GM04504 (cell line): ENCODE measurements around the gene YPEL1.
"Not testable (repeated sequence)": the region's sequence is repeated elsewhere in the genome, so short reads cannot be mapped to it uniquely, and the experiment has no call there.

Experiments
- DNase-seq: peaks from one replicate; pipeline ENCODE4 v3.0.0-alpha.2; 2012; ENCODE audit warnings: low read depth

YPEL1 gene

DNA sequence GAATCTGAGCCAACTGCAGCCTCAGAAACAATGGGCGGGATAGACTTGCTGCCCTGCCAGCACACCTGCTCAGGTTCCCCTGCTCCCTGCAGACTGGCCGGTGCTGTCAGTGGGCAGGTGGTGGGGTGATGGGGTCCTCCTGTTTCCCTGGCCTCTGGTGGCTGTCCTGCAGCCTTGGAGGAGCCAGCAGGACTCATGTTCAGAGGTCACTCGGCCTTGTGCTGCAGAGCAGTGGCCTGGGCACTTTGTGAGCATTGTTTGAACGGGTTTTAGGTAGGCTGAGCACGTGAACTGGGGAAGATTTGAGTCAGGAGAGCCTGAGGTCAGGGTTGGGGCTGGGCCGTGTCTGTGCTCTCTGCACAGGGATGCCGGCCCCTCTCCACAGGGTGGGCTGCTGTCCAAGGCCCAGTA lies 52.2 kb downstream of the YPEL1 start:
- no peak for DNase-seq

DNA sequence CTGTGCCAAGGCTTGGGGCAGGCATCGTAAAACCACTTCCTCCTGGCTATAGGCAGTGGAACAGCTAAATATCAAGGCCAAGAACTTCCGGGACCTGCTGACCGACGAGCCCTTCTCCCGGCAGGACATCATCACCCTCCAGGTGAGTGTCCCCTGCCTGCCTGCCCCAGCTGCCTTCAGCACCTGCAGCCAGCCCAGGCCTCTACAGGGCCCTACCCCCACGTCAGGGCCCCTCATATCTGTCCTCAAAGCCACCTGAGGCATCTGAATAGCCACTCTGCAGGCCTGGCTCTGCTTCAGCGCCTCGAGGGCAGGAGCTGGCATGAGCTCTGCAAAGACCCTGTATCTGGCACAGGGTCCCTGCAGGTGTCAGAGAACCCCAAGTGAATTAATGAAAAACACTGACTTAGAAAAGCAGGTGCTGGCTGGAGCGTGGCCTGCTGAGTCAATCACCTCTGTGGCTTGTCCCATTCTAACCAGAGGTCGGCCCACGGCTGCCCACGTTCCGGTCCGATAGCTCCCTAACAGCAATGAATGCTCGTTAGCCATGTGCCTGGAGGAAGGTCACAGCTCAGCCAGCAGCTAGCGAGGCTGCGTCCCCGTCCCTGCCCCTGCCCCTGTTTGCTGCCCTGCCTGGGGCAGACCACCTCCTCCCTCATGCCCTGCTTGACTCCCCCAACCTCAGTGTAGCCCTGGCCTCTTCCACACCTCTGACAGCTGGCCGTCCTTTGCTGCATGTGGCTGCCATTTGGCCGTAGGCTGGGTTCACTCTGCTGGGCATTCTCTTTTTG lies 53.0 kb downstream of the YPEL1 start:
- DNase-seq: no peak

DNA sequence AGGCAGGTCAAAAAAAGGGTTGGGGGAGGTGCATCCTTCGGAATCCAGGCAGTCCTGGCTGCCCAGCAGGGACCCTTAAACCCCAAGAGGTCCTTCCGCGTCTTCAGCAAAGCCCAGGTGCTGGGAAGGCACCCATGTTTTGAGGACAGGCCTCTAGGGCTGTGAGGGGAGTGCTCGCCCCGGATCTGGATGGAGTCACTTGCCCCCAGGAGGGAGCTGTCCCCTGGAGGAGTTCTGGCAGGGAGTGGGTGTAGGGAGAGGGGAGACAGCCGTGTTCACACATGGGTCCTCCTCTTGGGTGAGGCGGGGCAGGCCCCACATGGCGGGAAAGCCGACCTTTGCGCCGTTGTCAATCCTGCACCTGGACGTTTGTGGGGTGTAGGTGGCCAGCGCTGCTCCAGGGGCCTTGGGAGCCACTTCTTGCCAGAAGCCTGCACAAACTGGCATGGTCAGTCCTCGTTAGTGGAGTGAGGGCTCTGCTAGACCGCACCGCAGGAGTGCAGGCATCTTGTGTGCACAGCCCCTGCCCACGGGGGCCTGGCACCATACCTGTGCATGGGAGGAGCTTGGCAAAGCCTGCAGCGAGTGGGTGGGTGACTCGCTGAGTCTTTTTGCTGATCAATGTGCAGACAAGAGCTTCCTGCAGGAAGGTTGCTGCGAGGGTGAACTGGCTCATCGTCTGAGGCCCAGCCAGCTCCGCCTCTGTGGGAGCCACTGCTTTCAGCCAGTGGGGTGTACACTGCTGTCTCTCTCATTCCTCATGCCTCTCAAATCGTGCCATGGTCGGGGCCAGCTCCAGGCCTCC lies 53.8 kb downstream of the YPEL1 start:
- DNase-seq: no peak

DNA sequence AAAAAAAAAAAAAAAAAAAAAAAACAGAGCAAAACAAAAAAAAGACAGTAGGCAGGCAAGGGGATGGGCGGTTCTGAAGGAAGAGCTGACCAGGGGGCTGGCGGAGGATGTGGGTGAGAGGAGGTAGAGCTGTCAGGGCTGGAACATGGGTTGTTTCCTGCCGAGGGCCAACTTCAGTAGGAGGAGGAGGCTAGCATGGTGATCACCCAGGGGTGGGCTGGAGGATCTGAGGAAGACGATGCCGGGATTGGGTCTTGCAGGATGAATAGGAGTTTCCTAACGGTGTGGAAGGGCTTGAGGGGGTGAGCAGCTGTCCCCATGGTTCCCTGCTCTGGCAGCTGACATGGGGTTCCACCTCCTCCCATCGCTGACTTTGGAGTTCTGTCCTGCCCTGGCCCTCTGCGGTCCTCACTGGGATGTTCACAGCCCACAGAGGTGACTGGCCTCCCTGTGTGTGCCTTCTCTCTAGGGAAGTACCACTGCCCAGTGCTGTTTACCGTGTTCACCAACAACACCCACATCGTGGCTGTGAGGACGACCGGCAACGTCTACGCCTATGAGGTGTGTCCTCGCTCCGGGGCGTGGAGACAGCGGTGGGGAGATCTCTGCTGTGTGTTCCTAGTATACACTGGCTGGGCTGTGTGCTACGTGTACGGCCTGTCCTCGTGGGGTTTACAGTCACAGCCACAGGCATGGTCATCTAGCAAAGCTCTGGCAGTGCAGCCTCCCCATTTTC lies 54.6 kb downstream of the YPEL1 start:
- no peak for DNase-seq

DNA sequence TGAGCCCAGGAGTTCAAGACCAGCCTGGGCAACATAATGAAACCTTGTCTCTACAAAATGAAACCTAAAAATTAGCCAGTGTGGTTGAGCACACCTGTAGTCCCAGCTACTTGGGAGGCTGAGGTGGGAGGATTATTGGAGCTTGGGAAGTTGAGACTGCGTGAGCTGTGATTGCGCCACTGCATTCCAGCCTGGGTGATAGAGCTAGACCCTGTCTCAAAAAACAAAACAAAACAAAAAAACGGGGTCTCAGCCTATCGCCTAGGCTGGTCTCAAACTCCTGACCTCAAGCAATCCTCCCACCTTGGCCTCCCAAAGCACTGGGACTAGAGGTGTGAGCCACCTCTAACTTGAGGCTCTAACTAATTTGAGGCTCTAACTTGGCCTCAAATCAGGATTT lies 56.2 kb downstream of the YPEL1 start:
- DNase-seq: no peak

DNA sequence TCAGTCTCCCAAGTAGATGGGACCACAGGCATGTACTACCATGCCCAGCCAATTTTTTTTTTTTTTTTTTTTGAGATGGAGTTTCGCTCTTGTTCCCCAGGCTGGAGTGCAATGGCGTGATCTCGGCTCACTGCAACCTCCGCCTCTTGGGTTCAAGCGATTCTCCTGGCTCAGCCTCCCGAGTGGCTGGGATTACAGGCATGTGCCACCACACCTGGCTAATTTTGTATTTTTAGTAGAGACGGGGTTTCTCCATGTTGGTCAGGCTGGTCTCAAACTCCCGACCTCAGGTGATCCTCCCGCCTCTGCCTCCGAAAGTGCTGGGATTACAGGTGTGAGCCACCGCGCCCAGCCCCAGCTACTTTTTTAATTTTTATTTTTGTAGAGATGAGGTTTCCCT lies 56.8 kb downstream of the YPEL1 start:
- not testable (repeated sequence) for DNase-seq

DNA sequence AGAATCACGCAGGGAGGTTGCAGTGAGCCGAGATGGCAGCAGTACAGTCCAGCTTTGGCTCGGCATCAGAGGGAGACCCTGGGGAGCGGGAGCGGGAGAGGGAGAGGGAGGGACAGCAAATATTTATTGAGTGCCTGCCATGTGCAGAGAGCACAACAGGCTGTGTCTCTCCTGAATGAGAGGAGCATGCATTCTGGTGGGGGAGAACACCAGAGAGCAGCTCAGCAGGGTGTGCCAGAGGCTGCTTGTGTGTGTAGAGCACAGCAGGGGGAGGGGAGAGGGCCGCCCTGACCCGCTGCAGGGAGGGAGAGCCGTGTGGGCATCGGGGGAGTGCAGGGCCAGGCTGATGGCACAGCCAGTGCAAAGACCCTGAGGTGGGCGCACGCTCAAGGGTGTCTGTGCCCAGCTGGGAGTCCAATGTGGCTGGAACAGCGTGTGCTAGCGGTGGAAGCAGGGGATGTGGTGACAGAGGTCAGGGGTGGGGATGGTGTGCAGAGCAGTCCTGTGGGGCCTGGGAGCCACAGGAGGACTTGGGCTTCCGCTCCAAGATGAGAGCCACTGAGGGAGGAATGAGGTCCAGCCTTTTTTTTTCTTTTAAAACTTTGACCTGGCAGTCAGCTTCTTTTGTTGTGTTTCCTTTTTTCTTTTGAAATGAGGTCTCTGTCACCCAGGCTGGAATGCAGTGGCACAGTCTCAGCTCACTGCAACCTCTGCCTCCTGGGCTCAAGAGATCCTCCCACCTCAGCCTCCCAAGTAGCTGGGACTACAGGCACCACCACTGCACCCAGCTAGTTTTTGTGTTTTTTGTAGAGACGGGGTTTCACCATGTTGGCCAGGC lies 57.8 kb downstream of the YPEL1 start:
- no peak for DNase-seq

DNA sequence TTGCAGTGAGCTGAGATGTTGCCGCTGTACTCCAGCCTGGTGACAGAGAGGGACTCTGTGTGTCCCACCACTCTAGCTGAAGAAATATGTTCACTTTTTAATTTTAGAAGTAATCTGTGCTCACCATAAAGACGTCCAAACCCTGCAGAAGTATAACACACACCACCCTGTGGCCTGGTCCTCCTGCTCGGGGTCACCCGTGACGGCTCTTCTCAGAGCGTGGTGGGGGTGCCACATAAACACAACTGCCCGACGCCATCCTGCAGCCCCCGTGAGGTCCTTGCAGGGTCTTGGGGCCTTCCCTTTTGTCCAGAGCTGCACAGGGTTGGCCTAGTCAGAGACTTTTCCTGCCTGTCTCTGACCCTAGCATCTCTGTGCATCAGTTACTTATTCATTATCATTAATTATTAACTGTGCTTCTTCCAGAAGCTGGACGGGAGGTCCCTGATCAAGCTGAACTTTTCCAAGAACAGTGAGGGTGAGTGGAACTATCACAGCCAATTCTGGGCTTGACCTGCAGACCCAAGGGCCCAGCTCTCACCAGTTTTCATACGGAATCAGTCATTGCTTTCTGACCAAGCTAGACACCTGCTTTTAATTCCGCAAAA lies 60.9 kb downstream of the YPEL1 start:
- no peak for DNase-seq

DNA sequence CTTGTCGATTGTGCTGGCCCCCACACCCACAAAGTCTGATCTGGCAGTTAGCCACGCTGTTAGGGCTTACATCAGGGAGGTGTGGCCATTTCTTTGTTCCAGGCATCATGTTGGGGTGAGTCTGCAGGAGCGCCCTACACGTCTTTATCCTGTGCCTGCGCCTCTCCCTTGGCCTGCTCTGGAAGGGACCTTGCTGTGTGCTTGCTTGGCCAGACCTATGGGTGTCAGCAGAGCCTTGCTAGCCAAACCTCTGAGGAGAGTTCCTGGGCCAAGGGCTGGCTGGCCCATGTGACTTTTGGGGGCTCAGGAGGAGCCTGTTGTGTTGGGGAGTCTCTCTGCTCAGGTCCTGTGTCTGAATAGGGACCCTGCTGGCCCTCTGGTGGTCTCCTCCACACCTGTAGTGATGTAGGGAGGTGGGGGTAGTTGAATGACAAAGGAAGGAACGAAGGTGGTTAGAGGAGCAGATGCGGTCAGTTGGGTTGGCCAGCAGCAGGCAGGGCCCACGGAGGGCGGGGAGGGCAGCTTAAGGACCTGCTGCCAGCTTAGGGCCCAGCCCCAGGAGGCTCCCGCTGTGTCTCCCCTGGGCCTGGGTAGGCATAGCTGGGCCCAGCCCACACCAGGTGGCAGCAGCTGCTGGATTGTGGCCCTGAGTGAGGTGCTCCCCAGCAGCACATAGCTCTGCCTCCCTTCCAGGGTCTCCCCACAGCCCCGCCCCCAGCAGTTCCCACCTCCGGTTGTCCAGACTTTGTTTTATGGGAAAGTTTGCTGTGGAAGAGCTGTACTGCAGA lies 61.9 kb downstream of the YPEL1 start:
- DNase-seq: no peak

DNA sequence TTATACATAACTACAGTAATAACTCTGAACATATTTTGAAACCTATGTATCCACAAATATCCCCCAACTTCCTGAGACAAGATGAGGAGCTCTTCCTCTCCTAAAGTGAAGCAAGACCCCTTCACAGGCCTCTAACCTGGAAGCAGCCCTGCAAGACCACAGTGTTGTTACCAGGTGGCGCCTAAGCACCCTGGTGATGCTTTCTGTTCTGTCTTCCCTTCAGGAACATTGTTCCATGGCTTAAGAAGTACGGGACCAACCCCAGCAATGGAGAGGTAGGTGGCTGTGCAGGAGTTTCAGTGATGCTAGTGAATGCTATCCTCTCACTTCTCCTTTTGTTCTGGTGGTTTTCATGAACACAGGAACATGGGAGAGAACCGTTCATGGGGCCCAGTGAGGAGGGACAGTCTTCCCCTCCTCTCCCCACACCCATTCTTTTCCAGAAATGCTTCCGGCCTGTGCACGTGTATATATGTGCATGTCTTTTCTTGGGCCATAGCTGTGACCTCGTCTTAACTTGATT lies 63.4 kb downstream of the YPEL1 start:
- no peak for DNase-seq

DNA sequence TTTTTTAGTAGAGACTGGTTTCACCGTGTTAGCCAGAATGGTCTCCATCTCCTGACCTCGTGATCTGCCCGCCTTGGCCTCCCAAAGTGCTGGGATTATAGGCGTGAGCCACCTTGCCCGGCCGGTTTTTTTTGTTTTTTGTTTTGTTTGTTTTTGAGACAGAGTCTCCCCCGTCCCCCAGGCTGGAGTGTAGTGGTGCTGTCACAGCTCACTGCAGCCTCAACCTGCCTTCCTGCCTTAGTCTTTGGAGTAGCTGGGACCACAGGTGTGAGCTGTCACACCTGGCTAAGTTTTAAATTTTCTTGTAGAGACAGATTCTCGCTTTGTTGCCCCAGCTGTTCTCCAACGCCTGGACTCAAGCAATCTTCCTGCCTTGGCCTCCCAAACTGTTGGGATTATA lies 66.6 kb downstream of the YPEL1 start:
- DNase-seq: no peak

DNA sequence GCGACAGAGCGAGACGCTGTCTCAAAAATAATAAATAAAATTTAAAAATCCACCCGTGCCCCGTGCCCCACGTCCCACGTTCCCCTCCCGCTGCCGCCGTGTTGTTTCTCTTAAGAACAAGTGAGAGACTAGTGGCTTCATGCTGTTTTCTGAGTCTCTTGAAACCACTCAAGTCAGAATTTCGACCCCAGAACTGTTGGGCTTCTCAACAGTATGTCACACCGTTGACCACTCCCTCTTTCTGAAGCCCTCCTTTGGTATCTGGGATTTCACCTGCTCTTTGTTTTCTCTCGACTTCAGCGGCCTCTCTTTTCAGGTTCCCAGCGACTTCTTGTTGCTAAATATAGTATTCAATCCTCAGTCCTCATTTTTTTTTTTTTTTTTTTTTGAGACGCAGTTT lies 68.8 kb downstream of the YPEL1 start:
- DNase-seq: no peak

DNA sequence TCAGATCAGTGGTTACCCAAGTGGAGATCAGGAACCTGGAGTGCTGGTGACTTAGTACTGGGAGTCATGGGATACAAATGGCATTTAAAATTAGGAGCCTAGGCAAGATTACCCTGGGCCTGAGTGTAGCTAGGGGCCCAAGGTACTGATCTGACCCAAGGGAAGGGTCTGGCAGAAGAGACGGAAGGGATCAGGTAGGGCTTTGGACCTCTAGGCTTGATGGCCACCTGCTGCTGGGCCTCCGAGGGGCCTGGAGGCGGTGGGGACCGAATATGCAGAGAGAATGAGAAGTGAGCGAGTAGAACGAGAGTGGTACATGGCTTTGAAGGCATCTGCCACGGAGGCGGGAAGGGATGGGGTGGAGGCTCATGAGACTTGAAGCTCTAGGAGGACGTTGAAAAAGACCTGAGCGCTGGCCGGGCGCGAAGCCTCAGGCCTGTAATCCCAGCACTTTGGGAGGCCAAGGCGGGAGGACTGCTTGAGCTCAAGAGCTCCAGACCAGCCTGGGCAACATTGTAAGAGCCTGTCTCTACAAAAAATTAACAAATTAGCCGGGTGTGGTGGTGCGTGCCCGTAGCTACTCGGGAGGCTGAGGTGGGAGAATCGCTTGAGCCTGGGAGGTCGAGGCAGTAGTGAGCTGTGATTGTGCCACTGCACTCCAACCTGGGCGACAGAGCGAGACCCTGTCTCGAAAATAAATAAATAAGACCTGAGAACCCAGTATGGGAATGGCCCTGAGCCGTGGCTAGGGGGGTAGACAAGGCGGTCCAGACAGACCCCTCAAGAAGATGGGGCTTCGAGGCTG lies 70.3 kb downstream of the YPEL1 start:
- DNase-seq: no peak

DNA sequence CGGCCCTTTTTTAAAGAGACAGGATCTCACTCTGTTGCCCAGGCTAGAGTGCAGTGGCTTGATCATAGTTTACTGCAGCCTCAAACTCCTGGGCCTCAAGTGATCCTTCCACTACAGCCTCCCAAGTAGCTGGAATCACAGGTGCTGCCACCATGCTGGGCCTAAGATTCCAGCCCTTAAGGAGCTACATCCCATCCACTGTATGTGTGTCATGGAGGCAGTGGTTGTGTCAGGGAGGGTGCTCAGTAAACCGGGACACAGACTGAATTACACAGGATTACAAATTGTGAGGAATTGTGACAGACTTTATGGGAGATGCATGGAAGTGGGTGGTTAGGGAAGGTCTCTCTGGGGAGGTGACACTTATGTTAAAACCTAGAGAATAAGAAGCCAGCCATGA lies 71.9 kb downstream of the YPEL1 start:
- no peak for DNase-seq

DNA sequence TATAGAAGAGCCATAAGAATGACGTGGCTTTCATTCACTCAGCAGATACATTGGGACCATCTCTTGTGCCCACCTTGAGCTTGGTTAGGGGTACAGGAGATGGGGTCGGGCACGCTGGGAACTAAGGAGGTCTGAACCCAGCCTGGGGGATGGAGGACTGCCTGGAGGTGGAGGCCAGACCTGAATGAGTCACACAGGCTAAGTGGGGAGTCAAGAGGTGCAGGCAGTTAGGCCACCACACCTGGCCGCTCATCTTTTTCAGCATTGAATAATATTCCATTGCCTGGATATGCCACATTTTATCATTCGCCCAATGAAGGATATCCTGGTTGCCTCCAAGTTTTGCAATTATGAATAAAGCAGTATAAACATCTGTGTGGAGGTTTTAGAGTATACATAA lies 73.6 kb downstream of the YPEL1 start:
- no peak for DNase-seq

DNA sequence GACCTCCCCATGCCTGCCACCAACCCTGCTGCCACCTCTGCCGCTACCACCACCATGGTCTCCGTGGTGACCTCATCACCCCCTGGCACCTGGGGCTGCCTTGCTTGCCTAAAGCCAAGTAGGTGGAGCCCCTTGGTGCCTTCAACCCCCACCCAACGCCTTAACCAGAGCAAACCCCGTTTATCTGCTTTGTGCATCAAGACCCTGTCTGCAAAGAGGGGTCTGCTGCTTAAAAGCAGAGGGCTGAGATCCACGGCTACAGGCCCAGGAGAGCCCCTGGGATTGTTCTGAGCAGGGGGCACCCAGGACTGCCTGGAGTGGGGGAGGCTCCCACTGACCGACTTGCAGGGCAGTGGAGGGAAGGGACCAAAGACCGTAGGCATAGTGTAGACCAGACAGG lies 74.7 kb downstream of the YPEL1 start:
- no peak for DNase-seq

DNA sequence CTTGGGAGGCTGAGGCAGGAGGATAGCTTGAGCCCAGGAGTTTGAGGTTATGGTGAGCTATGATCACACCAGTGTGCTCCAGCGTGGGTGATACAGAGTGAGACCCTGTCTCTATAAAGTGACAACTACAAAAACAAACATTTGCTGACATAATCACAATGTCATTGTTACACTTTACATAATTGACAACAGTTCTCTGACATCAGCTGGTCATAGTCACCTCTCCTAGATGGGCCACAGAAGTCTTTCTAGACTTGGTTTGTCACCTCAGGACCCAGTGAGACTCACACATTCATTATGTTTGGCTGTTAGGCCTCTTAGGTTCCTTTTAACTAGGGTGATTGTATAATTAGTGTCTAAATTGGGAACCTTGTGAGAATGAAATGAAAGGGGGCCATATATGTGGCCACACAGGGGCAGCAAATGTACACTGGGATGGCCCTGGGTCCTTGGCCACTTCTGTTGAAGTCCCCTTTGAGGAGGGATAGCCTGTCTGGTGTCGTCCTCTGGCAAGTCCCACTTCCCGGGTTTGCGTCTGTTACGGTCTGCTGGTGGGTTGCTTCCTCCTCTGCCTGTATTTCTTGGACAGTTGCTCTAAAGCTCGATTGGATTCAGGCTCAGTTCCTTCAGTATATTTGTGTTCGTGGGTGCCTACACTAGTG lies 75.6 kb downstream of the YPEL1 start:
- no peak for DNase-seq

DNA sequence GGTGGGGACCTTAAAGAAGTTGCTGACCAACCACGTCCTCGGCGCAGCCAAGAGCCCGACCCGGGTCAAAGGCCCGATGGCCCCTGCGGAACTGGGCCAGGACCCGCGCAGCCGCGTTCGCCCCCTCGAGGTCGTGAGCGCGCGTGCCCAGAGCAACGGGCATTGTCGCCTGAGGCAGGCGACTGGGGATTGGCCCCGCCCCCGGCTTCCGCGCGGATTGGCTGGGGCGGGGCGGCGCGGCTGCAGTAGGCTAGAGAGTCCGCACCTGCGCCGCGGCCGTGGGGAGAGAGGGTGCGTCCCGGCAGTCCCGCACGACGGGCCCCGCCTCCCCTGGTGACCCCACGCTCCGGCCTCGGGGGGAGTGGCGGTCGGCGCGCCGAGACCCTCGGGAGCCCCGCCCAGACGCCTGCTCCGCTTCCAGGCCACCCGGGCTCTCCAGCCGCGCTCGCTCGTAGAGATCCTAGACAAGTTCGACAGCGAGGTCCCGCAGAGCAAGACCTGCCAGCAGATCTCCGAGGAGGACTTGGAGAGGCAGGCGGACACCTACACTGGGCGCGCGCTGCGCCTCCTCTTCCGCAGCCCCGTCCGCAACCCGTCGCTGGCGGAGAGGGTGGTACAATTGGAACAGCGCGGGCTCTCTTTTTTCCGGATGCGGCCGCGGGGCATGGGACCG lies 78.1 kb downstream of the YPEL1 start:
- DNase-seq: no peak

DNA sequence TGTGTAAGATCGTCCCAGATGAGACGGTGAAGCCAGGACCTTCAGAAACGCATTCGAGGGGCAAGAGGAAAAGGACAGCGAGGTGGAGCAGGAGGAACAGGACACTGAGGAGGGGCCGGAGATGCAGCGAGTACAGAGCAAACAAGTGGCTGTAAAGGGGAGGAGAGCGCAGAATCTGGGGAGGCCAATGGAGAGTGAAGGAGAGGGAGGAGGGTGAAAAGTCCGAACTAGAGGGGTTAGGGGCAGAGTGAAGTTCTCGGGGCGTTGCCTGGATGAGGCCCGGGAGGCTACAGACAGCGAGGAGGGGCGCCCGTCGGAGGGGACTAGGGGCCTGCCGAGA lies 78.6 kb downstream of the YPEL1 start:
- no peak for DNase-seq
